NB4 (cell line): ENCODE data around the gene TPM1.

Source experiments
- DNase-seq: peaks from one replicate; pipeline ENCODE4 v3.0.0; 2010; ENCODE audit warnings: low read depth
- H3K4me3 ChIP-seq: one replicate; pipeline ENCODE4 v1.5.1; 2011; ENCODE audit warnings: mild to moderate bottlenecking, low read depth, low read length, moderate library complexity
- MYC ChIP-seq: IDR thresholded peaks from 2 replicates; pipeline ENCODE4 v1.6.1; 2011; ENCODE audit warnings: low read depth, low read length
- POLR2A ChIP-seq: IDR thresholded peaks from 2 replicates; pipeline ENCODE4 v1.6.1; 2011; ENCODE audit warnings: mild to moderate bottlenecking; ENCODE audit not compliant: insufficient read length; ENCODE audit errors: extremely low read depth
- TF ChIP-seq, protein P1 (sequence below): IDR thresholded peaks from 2 replicates; pipeline ENCODE4 v1.6.1; 2011; ENCODE audit warnings: low read depth, low read length
- TF ChIP-seq, protein P2 (sequence below): IDR thresholded peaks from one replicate; pipeline ENCODE4 v1.5.1; 2012; ENCODE audit warnings: low read depth, low read length

The TPM1 gene

DNA sequence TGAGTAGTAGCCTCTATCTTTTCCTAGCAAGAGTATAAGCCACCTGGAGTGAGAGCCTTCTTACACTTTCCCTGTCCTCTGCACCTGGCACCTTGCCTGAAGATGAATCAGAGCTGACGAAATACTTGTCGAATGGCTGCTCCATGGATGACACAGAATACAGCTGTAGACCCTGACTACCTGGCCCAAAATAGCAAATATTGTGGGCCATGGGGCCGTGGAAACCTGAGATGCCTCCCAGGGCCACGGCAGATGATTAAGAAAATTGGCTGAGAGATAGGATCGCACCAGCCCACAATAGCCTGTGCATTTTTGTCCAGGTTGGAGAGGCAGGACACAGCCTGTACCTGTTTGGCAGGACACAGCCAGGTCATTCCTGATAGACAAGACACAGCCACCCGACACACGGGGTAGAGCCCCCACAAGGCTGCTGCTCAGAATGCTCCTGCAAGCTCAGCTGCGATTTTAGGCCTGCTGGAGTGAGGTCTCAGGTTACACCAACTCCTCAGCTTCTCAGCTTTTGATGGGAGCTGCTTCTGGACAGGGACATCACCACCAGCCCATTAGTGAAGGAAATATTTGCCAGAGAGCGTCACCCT is 22.9 kb upstream of the TPM1 start:
- no peak overlapping the region for H3K4me3 ChIP-seq
- DNase-seq: no peak
- TF ChIP-seq MYC: no peak

DNA sequence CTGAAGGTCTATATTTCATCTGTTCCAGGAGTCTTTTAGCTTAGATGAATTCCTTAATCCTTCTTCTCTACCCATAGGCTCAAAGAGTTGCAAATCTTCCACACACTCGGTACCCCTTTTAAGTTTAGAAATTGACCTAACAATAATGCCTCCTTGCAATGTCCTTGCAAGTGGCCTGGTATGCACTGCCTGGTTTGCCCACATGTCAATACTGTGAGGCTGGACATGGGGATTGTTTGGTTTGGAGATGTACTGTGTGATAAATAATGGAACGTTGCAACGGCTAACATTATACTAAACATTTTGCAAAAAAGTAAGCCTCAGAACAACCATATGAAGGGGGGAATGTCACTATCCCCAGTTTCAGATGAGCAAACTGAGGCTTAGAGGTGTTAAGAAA is 22.4 kb upstream of the TPM1 start:
- H3K4me3 ChIP-seq: no peak overlapping the region
- no peak for DNase-seq
- no peak for TF ChIP-seq MYC
- TF ChIP-seq, protein P1, sequence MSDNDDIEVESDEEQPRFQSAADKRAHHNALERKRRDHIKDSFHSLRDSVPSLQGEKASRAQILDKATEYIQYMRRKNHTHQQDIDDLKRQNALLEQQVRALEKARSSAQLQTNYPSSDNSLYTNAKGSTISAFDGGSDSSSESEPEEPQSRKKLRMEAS: no peak
- TF ChIP-seq, protein P2, sequence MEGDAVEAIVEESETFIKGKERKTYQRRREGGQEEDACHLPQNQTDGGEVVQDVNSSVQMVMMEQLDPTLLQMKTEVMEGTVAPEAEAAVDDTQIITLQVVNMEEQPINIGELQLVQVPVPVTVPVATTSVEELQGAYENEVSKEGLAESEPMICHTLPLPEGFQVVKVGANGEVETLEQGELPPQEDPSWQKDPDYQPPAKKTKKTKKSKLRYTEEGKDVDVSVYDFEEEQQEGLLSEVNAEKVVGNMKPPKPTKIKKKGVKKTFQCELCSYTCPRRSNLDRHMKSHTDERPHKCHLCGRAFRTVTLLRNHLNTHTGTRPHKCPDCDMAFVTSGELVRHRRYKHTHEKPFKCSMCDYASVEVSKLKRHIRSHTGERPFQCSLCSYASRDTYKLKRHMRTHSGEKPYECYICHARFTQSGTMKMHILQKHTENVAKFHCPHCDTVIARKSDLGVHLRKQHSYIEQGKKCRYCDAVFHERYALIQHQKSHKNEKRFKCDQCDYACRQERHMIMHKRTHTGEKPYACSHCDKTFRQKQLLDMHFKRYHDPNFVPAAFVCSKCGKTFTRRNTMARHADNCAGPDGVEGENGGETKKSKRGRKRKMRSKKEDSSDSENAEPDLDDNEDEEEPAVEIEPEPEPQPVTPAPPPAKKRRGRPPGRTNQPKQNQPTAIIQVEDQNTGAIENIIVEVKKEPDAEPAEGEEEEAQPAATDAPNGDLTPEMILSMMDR: no peak
- no peak for TF ChIP-seq POLR2A

DNA sequence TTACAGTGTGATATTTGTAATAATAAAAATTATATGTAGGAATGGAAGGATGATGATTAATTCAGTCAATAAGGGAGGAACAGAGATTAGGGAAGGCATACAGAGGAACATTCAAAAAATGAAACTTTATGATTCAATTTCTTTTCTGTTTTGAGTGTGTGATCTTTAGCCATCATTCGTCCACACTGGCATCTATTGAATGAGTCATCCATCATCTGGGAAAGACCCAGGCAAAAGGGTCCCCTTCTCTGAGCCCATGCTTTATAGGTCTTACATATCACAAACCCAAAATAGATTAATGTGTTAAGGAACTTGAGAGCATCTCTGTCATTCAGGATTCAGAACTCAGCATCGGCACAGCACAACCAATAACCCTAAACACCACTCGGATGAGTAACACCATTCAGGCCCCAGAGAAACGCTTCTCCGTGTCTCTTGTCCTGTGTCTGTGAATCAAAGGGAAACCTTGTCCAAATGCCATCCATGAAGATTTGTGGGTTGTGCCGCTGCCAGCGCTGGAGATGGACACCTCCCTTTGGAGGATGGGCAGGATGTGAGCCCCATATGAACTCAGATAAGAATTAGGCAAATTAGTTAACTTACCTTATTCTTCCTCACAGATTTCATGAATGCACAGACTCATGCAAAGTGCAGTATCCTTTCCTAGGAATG is 21.7 kb upstream of the TPM1 start:
- H3K4me3 ChIP-seq: no peak overlapping the region
- DNase-seq: no peak
- TF ChIP-seq, protein P2: no peak
- no peak for TF ChIP-seq MYC
- TF ChIP-seq POLR2A: no peak
- TF ChIP-seq, protein P1: no peak

DNA sequence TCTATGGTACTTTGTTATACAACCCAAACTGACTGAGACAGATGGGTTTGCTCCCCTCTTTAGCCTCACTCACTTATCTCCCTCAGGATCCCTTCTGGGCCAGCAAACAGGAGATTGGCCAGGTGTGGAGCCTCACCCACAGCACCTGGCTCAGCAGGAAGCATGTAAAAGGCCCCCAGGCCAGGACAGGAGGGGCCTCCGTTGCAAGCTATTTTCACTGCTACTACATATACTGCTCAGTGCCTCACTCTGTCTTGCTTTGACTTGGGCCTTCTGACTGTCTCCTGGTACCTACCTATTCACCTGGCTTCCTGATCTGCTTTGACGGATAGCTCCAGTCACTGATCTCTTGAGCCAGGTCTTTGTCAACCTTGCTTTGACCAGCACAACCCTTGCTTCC is 20.4 kb upstream of the TPM1 start:
- no peak for TF ChIP-seq POLR2A
- TF ChIP-seq, protein P2: no peak
- no peak for TF ChIP-seq MYC
- TF ChIP-seq, protein P1: no peak
- H3K4me3 ChIP-seq: no peak overlapping the region
- DNase-seq: no peak

DNA sequence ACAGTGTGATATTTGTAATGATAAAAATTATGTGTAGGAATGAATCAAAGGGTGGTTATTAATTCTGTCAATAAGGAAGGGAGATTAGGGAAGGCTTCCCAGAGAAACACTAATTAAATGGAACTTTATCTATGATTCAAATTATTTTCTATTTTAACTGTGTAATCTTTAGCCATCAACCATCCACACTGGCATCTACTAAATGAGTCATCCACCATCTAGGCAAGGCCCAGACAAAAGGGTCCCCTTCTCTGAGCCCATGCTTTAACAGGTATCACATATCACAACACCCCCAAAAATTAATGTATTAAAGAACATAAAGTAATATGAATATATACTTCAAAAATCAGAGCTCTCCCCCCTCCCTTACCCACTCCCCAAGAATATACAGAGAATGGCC is 19.9 kb upstream of the TPM1 start:
- DNase-seq: no peak
- TF ChIP-seq, protein P2: no peak
- TF ChIP-seq MYC: no peak
- H3K4me3 ChIP-seq: no peak overlapping the region

DNA sequence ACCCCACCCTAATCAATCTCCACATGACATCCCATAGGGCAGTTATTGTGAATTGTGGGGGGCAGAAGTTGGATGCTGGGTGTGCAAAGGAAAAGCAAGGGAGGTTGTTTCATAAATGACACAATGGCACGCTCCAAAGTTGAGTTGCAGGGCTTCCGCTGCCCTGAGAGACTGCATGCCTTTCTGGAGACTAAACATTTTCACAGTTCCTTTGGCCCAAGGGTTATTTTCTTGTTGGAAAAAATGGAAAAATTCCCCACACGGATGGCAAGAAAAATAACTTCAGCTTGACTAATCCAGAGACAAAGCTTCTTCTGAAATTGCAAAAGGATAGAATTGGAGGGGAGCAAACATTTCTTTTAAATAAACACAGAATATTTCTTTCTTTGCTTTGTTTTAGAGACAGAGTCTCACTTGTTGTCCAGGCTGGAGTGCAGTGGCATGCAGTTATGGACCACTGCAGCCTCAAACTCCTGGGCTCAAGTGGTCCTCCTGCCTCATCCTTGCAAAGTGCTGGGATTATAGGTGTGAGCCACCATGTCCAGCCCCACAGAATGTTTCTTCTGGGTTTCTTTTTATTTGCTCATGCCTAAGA is 19.1 kb upstream of the TPM1 start:
- TF ChIP-seq, protein P2: no peak
- TF ChIP-seq, protein P1: no peak
- no peak for TF ChIP-seq POLR2A
- no peak for TF ChIP-seq MYC
- DNase-seq: no peak
- H3K4me3 ChIP-seq: no peak overlapping the region
